Measurements from ENCODE around the gene GNAI3.
A peak's percentile ranks its signal among the peaks of the same experiment; 100 is the strongest.

Gene GNAI3

DNA sequence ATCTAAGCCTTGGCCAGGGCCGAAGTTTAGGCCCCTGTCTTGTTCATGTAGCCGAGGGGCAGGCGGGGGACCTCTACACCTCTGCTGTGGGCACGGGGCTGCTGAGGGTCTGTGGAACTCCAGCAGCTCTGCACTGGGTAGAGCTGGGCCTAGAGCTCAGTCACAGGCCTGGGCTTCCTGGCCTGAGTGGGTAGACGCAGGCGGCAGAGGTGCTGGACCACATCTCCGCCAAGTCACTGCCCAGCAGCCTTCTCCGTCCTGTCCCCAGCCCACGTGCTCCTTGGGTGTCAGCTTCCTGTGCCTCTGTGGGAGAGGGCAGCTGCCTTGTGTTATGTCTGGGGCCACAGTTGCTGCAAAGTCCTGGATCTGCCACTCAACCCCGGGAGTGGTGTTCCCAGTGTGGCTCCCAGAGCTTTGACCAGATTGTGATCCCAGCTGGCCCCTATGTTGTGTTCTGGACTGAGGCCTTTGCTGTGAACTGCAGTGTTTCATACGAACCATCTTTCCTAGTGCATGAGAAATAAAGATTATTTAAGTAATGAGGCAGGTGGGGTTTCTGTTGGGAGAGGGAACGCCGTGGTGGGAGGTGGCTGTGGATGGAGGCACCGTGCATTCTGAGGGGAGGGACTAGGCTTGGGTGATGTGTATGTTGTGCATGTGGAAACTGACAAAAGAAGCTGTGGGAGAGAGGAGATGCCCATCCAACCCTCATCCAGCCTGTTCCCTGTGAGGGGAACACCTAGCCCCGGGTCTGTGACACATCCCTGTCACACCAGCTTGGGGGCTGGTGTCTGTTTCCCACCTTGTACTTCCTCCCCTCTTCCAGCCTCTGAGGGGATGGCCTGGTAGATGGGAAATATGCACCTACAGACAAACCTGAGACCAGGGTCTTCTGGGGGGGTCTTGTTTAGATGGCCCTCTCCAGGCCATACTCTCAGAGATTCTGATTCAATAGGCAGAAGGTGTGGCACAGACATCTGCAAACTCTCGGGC lies 83.4 kb downstream of the GNAI3 start:
- no peak for DNase-seq (ENCODE audit: low spot score)
- Mint-ChIP-seq H3K27ac (no peak overlapping the region), H3K36me3 (ENCODE audit: low read depth) (peaks cover 36% of the 10 kb centered on the region), H3K4me1 (ENCODE audit: low read depth) (peaks cover 7% of the 10 kb centered on the region), H3K27me3 (ENCODE audit: low read depth) (no peaks in the 10 kb centered on the region), H3K4me3 (no peak overlapping the region), H3K9me3 (no peaks in the 10 kb centered on the region)

DNA sequence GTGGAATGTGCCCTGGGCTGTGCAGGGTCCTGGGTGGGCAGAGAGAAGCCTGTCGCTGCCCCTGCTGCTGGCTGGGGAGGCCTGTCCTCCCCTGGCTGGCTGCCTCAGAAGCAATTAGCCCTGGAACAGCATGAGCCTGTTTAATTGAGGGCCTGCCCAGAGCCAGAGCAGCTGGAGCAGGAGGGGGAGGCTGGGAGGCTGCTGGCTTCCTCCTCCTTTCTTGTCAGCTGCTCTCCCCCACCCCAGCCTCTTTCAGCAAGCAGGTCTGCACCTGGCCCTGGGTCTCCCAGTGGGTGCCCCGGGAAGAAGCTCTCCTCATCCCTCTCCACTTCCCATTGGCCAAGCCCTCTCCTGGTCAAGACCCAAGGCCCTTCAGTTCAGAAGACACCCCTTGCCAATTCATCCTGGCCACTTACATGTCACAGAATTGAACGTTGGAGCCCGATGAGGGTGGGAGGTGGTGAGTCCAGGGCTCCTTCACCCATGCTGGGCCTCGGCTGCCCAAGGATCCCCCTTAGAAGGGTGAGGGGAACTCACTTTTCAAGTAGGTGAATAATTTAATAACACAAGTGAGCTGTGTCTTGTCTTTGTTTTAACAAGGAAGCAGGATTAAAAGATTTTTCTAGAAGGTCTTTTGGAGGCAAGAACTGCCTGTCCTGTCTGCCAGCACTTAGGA lies 84.4 kb downstream of the GNAI3 start:
- Mint-ChIP-seq H3K9me3 (no peaks in the 10 kb centered on the region), H3K4me3 (no peak overlapping the region), H3K27ac (no peak overlapping the region), H3K36me3 (ENCODE audit: low read depth) (peaks cover 31% of the 10 kb centered on the region), H3K27me3 (ENCODE audit: low read depth) (no peaks in the 10 kb centered on the region), H3K4me1 (ENCODE audit: low read depth) (peaks cover 7% of the 10 kb centered on the region)
- DNase-seq (ENCODE audit: low spot score) = no peak

DNA sequence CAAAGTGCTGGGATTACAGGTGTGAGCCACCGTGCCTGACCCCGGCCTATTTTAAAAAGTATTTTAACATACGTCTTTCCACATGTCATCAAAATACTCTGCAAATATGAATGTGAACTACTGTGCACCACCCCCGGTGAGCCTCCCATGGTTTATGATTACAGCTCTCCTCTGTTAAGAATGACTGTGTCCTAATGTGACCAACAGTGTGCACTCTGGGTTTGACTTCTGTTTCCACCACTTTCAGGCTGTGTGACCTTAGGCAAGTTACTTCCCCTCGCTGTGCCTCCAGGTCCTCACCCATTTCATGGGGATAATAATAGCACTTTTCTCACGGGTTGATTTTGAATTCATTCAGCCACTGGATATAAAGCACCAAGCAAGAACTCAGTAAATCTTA lies 85.9 kb downstream of the GNAI3 start:
- no peak overlapping the region for H3K4me3 Mint-ChIP-seq
- peaks cover 21% of the 10 kb centered on the region for H3K36me3 Mint-ChIP-seq (ENCODE audit: low read depth)
- DNase-seq (ENCODE audit: low spot score) = no peak
- H3K27me3 Mint-ChIP-seq (ENCODE audit: low read depth) = no peaks in the 10 kb centered on the region
- no peaks in the 10 kb centered on the region for H3K9me3 Mint-ChIP-seq
- H3K27ac Mint-ChIP-seq = no peak overlapping the region
- peaks cover 7% of the 10 kb centered on the region for H3K4me1 Mint-ChIP-seq (ENCODE audit: low read depth)

DNA sequence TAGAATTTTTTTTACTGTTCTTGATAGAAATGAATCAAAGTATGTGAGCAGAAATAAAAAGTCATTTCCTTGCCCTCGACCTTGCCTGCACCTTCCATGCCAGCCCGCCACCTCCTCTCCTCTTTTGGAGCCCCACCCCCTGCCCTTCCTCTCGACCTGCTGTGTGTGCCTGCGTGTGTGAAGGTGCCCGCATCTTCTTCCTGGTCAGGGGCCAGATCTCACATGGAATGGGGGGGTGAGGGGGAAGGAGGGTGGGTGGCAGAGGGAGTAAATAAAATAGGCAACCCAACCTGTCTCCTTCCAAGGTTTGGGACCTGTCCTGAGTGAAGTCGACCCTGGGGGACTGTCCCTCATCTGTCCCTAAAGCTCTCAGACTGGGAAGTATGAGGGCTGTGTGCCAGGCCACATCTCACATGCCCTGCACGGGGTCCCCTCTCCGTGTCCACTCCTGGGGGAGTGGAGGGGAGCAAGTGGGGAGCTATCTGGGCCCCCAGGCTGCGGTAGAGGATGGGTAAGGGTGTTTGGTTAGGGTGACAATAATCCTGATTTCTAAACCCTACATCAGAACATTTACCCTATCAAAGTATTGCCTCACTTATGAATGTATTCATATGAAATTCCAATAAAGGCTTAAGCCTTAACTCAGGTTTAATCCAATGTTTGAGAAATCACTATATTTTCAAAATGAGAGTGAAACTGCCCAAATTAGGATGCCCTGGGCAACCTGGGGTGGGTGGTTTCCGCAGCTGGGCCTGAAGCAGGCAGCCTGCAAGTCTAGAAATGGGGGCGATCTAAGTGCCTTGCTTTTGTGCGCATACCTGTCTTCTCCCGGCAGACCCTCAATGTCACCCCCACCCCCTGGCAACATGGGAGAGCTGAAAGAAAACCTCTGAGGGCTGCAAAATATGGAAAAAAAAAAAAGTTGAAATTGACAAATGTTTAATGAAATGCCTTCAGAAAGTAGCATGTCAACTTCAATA lies 86.6 kb downstream of the GNAI3 start:
- DNase-seq (ENCODE audit: low spot score) = no peak
- no peaks in the 10 kb centered on the region for H3K9me3 Mint-ChIP-seq
- peaks cover 16% of the 10 kb centered on the region for H3K36me3 Mint-ChIP-seq (ENCODE audit: low read depth)
- H3K4me3 Mint-ChIP-seq = no peak overlapping the region
- peaks cover 8% of the 10 kb centered on the region for H3K4me1 Mint-ChIP-seq (ENCODE audit: low read depth)
- H3K27ac Mint-ChIP-seq = no peak overlapping the region
- no peaks in the 10 kb centered on the region for H3K27me3 Mint-ChIP-seq (ENCODE audit: low read depth)

DNA sequence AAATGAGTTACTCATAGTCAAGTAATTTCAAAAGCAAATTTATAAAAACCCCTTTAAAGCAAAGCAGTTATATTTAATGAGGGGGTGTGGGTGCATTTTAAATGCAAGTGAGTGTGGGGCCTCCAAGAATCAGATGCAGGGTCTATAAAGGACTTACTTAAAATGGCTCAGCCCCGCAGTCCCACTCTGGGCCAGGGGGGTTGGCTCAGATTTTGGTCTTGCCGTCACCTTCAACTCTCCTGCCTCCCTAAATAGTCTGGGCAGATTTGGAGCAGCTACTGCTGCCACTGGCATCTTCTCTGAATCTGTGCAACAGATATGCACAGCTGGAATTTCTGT lies 87.4 kb downstream of the GNAI3 start:
- Mint-ChIP-seq H3K4me1 (ENCODE audit: low read depth) (peaks cover 13% of the 10 kb centered on the region), H3K9me3 (no peaks in the 10 kb centered on the region), H3K36me3 (ENCODE audit: low read depth) (peaks cover 15% of the 10 kb centered on the region), H3K27ac (no peak overlapping the region), H3K27me3 (ENCODE audit: low read depth) (no peaks in the 10 kb centered on the region), H3K4me3 (no peak overlapping the region)
- no peak for DNase-seq (ENCODE audit: low spot score)

DNA sequence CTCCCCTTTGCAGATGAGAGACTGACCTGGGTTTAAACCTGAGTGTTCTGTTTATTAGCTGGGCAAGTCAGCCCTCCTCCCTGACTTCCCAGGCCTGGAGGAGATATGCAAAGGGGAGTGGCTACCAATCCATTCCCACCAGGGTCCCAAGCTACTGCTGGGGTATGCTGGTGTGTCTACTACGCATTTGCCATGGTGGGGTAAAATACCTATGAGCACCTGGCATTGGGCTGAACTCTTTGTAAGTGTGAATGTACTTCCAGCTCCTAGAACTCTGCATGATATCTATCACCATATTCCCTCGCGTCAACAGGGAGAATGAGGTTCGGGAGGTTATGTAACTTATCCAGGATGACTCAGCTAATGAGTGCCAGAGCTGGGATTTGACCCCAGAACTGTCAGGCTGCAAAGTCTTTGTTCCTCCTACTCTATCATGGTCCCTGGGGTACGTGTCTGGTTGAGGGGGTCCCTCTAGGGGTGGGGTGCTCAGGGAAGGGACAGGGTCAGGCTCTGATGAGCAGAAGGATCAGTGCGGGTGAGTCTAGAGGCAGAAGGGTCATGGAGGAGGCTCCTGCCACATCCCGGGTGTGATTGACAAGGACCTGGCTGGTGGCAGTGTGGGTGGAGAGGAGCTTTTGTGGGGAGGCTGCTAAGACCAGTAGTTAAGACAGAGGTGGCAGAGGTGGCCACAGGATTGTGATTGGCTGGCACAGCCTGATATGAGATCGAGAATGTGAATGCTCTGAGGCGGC lies 88.0 kb downstream of the GNAI3 start:
- Mint-ChIP-seq H3K36me3 (ENCODE audit: low read depth) (peaks cover 10% of the 10 kb centered on the region), H3K27me3 (ENCODE audit: low read depth) (no peaks in the 10 kb centered on the region), H3K4me1 (ENCODE audit: low read depth) (peaks cover 13% of the 10 kb centered on the region), H3K9me3 (no peaks in the 10 kb centered on the region), H3K27ac (no peak overlapping the region), H3K4me3 (no peak overlapping the region)
- no peak for DNase-seq (ENCODE audit: low spot score)

DNA sequence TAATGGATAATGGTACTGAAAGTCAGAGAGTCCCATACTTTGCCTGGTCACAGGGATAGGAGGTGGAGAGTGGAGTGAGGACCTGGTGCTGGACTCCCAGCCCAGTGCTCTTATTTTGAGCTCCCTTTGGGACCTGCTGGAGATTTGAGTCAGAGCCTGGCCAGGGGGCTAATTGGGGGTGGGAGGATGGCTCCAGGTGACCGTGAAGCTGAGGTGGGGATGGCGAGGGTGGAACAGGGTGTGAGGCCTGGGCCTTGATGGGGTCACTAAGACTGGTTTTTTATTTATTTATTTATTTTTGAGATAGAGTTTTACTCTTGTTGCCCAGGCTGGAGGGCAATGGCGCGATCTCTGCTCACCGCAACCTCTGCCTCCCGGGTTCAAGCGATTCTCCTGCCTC lies 89.0 kb downstream of the GNAI3 start:
- Mint-ChIP-seq H3K9me3 (no peaks in the 10 kb centered on the region), H3K36me3 (ENCODE audit: low read depth) (peaks cover 6% of the 10 kb centered on the region), H3K27ac (no peak overlapping the region), H3K4me1 (ENCODE audit: low read depth) (peaks cover 13% of the 10 kb centered on the region), H3K4me3 (no peak overlapping the region), H3K27me3 (ENCODE audit: low read depth) (no peaks in the 10 kb centered on the region)
- DNase-seq (ENCODE audit: low spot score) = no peak

DNA sequence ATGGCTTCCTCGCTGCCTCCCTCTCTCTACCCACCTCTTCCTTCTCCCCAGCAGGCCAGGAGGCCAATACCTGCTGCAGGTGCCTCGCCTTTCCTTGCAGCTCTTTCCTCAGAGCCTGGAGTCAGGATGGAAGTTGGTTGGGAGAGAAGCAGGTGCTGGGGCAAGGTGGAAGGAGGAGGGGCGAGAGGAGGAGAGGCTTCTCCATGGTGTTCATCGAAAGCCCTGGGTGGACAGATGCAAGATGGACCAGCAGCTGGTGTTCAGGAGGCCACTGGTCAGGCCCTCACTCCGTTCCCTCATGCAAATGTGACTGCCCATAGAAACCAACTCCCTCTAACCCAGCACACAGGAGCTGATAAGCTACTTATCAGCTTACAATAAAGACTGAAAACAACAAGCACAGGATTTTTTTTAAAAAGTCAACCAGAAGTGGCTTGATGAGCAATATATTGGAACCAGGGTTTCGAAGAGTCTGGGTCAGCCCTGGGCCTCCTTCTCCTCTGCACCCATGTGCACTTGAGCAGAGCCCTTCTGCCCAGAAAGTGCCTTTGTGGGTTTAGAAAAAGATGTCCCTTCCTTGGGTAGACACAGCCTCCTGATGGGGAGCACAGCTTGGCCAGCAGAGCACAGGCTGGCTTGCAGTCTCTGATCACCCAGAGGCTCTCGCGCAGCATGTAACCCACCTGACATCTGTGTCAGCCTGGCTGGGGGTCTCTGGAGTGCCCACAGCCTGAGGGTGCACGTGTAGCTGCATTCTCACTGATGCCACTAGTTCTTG lies 90.8 kb downstream of the GNAI3 start:
- no peak overlapping the region for H3K4me3 Mint-ChIP-seq
- DNase-seq (ENCODE audit: low spot score) = no peak
- no peak overlapping the region for H3K27ac Mint-ChIP-seq
- no peaks in the 10 kb centered on the region for H3K36me3 Mint-ChIP-seq (ENCODE audit: low read depth)
- no peaks in the 10 kb centered on the region for H3K27me3 Mint-ChIP-seq (ENCODE audit: low read depth)
- H3K9me3 Mint-ChIP-seq = no peaks in the 10 kb centered on the region
- H3K4me1 Mint-ChIP-seq (ENCODE audit: low read depth) = peaks cover 20% of the 10 kb centered on the region

DNA sequence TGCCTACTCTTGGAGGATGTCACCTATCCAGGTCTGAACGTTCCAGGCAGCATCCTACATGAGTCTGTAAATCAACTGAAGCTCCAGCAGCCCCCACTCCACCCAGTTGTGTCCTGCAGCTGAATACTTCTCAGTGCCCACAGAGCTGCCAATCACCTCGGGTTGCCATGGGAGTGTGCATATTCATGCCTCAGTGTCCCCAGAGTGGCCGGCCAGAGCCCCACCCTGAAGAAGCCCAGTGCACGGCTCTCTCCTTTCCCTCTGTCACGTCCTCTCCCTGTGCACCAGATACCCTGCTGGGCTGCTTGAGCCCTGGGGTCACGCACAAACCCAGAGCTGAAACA lies 91.4 kb downstream of the GNAI3 start:
- Mint-ChIP-seq H3K9me3 (no peaks in the 10 kb centered on the region), H3K27me3 (ENCODE audit: low read depth) (no peaks in the 10 kb centered on the region), H3K36me3 (ENCODE audit: low read depth) (no peaks in the 10 kb centered on the region), H3K4me1 (ENCODE audit: low read depth) (peaks cover 15% of the 10 kb centered on the region), H3K27ac (no peak overlapping the region), H3K4me3 (no peak overlapping the region)
- no peak for DNase-seq (ENCODE audit: low spot score)

DNA sequence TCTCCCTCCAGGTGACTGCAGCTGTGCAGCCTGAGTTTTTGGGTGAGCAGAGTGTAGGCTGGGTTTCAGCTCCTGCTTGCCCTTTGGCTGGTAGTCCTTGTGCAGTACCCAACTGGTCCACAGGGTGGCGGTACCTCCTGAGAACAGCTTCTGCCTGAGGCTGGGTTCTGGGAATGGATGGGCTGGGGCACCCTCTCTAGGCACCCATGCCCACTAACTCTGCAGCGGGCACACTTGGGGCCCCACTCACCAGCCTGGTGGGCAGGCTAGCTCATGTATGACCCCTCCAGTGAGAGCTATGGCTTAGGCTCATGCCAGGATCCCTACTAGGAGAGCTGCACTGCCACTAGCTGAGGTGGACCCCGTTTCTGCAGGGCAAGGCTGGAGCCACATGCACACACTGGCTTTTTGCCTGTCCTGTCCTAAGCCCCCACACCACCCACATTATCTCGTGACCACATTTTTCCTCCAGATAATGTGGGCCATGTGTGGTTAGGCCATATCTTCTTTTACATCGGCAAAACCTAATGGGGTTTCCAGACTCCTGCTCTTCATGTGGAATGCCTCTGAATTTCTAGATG lies 92.0 kb downstream of the GNAI3 start:
- DNase-seq (ENCODE audit: low spot score) = peak; percentile 80
- Mint-ChIP-seq H3K36me3 (ENCODE audit: low read depth) (no peaks in the 10 kb centered on the region), H3K27me3 (ENCODE audit: low read depth) (no peaks in the 10 kb centered on the region), H3K4me1 (ENCODE audit: low read depth) (peaks cover 13% of the 10 kb centered on the region), H3K4me3 (no peak overlapping the region), H3K9me3 (no peaks in the 10 kb centered on the region), H3K27ac (no peak overlapping the region)

DNA sequence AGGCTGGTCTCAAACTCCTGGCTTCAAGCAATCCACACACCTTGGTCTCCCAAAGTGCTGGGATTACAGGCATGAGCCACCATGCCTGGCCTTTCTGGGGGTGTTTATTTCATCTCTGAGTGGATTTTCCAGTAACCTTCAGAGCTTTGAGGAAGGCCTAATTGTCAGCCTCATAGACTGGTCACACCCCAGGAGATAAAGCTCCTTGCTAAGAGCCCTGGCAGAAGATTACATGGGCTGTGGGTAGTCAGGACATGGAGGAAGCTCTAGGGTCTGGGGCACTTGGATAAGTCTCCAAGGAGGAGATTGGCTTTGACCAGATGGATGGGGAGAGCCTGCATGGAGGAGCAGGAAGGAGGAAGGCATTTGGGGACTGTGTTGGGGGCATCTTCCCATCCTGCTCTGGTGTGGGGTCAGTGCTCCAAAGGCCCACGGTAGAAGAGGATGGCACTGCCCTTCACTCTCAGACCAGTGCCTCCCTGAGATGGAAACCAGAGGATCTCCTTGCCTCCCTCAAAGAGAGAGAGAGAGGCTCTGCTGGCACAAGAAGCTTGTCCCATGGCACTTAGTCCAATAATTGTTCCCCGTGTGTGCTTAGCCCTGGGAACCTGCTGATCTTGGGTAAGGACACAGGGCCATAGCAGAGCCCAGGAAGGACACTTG lies 92.8 kb downstream of the GNAI3 start:
- no peaks in the 10 kb centered on the region for H3K36me3 Mint-ChIP-seq (ENCODE audit: low read depth)
- no peak overlapping the region for H3K27ac Mint-ChIP-seq

DNA sequence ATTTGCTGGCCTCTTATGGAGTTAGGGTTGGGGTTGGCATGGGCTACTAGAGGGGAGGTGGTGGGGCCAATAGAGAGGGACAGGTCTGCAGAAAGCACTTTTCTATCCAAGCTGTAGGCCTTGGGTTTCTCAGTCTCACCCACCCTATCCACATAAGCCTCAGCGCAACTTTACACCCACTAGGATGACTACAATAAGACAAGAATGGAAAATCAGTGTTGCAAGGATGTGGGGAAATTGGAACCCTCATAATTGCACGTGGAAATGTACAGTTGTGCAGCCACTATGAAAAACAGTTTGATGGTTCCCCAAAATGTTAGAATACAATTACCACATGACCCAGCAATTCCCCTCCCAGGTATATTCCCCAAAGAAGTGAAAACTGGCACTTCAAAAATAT lies 93.4 kb downstream of the GNAI3 start:
- Mint-ChIP-seq H3K4me3 (no peak overlapping the region), H3K27me3 (ENCODE audit: low read depth) (no peaks in the 10 kb centered on the region), H3K27ac (no peak overlapping the region), H3K4me1 (ENCODE audit: low read depth) (peaks cover 13% of the 10 kb centered on the region), H3K9me3 (no peaks in the 10 kb centered on the region), H3K36me3 (ENCODE audit: low read depth) (no peaks in the 10 kb centered on the region)
- no peak for DNase-seq (ENCODE audit: low spot score)

More for the DNA sequence above, 92.8 kb downstream of the GNAI3 start:
- Mint-ChIP-seq H3K9me3 (no peaks in the 10 kb centered on the region), H3K27me3 (ENCODE audit: low read depth) (no peaks in the 10 kb centered on the region), H3K4me1 (ENCODE audit: low read depth) (peaks cover 13% of the 10 kb centered on the region), H3K4me3 (no peak overlapping the region)
- DNase-seq (ENCODE audit: low spot score) = no peak
